Panc1 (cell line): Measurements from ENCODE around the gene TSHZ2. TPM values are rescaled to one million over a fixed set of nuclear protein-coding genes. Genes with fewer than 3 reads are reported as not detected.

Experiments used
- ATAC-seq: fragments of 200-7000 bp; cut with Tn5 transposase; 2 replicates; pipeline ENCODE4 v1.9.1; 2020; ENCODE audit warnings: mild to moderate bottlenecking, moderate library complexity
- BruUV-seq: library from RNA; stranded (reverse); fragments of 400-500 nt; replicated peaks from 2 replicates; lab custom pipeline; 2021; lab: Mats Ljungman, UMichigan
- CTCF ChIA-PET: fragments of 300-600 bp; sonication (Branson Sonifier 250); formaldehyde crosslinking; loops from one replicate; lab custom pipeline; 2022; ENCODE audit warnings: antibody characterized with exemption; lab: Charles Lee
- POLR2A ChIA-PET: fragments of 300-600 bp; sonication (Branson Sonifier 250); formaldehyde crosslinking; loops from one replicate; lab custom pipeline; 2022; ENCODE audit warnings: antibody characterized with exemption; lab: Charles Lee
- DNase-seq: peaks from one replicate; pipeline ENCODE4 v3.0.0-alpha.2; 2010; ENCODE audit warnings: low read depth, low spot score
- H3K27ac ChIP-seq: 2 replicates; pipeline ENCODE4 v1.5.1; 2011; ENCODE audit warnings: mild to moderate bottlenecking, low read length, inconsistent platforms
- H3K27me3 ChIP-seq: fragments of 200-500 bp; sonication (Bioruptor generic); 2 replicates; pipeline ENCODE4 v1.6.0; 2014; ENCODE audit warnings: low read length, inconsistent platforms; ENCODE audit not compliant: control insufficient read depth, insufficient read depth
- H3K36me3 ChIP-seq: fragments of 200-500 bp; sonication (Bioruptor generic); 2 replicates; pipeline ENCODE4 v1.5.1; 2014; ENCODE audit warnings: inconsistent platforms, mild to moderate bottlenecking, low read length, moderate library complexity; ENCODE audit not compliant: control insufficient read depth, insufficient read depth
- H3K4me1 ChIP-seq: 2 replicates; pipeline ENCODE4 v1.5.1; 2011; ENCODE audit warnings: inconsistent platforms, mild to moderate bottlenecking, low read length, moderate library complexity; ENCODE audit not compliant: control insufficient read depth, insufficient read depth
- H3K4me3 ChIP-seq, 2 experiments: 2 replicates each; pipeline ENCODE4 v1.5.1; 2011 to 2012; ENCODE audit warnings: low read depth in 2 of 2, low read length in 2 of 2, mild to moderate bottlenecking in 2 of 2, inconsistent platforms in 1 of 2, moderate library complexity in 1 of 2
- H3K9me3 ChIP-seq: fragments of 200-500 bp; sonication (Bioruptor generic); 2 replicates; pipeline ENCODE4 v1.5.1; 2014; ENCODE audit warnings: low read depth, mild to moderate bottlenecking, inconsistent platforms, low read length, moderate library complexity; ENCODE audit not compliant: control insufficient read depth, insufficient read depth
- CTCF ChIP-seq: fragments of 450-650 bp; IDR thresholded peaks from 2 replicates; pipeline ENCODE4 v1.5.1; 2017; ENCODE audit warnings: mild to moderate bottlenecking
- POLR2AphosphoS5 ChIP-seq: IDR thresholded peaks from 2 replicates; pipeline ENCODE4 v1.6.1; 2012; ENCODE audit warnings: mild to moderate bottlenecking, low read depth, low read length, moderate library complexity
- REST ChIP-seq, 2 experiments: IDR thresholded peaks; 2 replicates each; pipeline ENCODE4 v1.6.1; 2011 to 2012; ENCODE audit warnings: low read depth in 2 of 2, control low read depth in 1 of 2, low read length in 1 of 2, mild to moderate bottlenecking in 1 of 2, moderate library complexity in 1 of 2; ENCODE audit not compliant: insufficient read depth in 1 of 2
- SIN3A ChIP-seq: IDR thresholded peaks from 2 replicates; pipeline ENCODE4 v1.6.1; 2012; ENCODE audit warnings: low read depth, mild to moderate bottlenecking, low read length, moderate library complexity, borderline replicate concordance; ENCODE audit not compliant: insufficient read depth
- TCF7L2 ChIP-seq: IDR thresholded peaks from 2 replicates; pipeline ENCODE4 v1.6.1; 2011; ENCODE audit warnings: mild to moderate bottlenecking, low read depth, low read length, inconsistent platforms
- in situ Hi-C: cut with HindIII; loops from 2 replicates; pipeline ENCODE4 v1.10.0; 2016; ENCODE audit warnings: low sequenced_read_pairs, low pct_unique_long_range_greater_than_20kb
- intact Hi-C: fragments of 100-400 bp; cut with micrococcal nuclease; formaldehyde crosslinking; loops from one replicate; pipeline ENCODE4 v1.10.0; 2022; ENCODE audit not compliant: unreplicated experiment
- total RNA-seq: library from RNA; stranded (reverse); gene quantifications from one replicate; pipeline ENCODE4 v1.2.1, GENCODE V29; 2021; ENCODE audit not compliant: unreplicated experiment

Gene TSHZ2
- total RNA-seq, 1 experiment from 2014 or later = 0.36 TPM

DNA sequence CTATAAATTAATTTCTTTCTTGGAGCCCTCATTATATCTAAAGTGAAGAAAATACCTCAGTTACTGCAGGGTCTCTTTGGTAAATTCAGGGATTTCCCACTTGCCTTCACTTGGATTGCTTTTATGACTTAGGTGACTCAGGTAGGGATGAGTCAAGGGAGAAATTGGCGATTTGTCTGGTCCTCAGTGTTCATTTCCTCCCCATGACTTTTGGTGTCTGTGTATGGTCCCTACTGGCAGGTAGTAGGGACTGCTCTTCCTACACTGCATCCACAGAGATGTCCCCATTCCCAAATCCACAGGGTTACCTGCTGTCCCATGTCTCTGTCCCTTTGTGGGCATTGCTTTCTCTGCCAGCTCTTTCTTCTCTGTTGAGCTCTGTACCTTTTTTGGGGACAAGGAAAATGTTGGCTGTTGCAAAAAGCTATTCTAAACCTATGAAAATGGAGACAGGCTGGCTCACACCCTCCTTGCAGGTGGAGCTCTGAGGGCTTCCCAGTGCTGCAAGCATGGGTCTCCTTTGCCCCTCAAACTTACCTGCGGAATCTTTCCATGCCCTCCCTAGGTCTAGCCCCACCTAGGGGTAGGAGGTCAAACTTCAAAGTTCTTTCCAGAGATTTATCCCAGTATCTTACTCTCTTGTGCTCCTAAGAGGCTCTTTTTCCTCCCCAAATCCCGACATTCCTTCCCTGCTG, 409.6 kb downstream of the TSHZ2 start:
- no peak overlapping the region for H3K4me3 ChIP-seq
- POLR2A ChIA-PET = no interaction called here
- TF ChIP-seq SIN3A = no peak
- peak; percentile 49 for TF ChIP-seq CTCF
- TF ChIP-seq POLR2AphosphoS5 = no peak
- TF ChIP-seq TCF7L2 = no peak
- H3K9me3 ChIP-seq = no peaks in the 10 kb centered on the region
- intact Hi-C loops (no loop called here), in situ Hi-C loops (no loop called here)
- H3K36me3 ChIP-seq = no peaks in the 10 kb centered on the region
- H3K4me1 ChIP-seq = no peaks in the 10 kb centered on the region
- no peak for DNase-seq
- ATAC-seq = no peak
- CTCF ChIA-PET = interaction anchor here (0.6 kb wide), 2 partner anchors 24 to 157 kb away, joined by 6 to 12 read pairs; no protein-coding TSS in a partner anchor
- no peaks in the 10 kb centered on the region; the same call in 1 of the 2 replicates for H3K27me3 ChIP-seq
- no TSS peak for BruUV-seq
- no peak overlapping the region for H3K27ac ChIP-seq

DNA sequence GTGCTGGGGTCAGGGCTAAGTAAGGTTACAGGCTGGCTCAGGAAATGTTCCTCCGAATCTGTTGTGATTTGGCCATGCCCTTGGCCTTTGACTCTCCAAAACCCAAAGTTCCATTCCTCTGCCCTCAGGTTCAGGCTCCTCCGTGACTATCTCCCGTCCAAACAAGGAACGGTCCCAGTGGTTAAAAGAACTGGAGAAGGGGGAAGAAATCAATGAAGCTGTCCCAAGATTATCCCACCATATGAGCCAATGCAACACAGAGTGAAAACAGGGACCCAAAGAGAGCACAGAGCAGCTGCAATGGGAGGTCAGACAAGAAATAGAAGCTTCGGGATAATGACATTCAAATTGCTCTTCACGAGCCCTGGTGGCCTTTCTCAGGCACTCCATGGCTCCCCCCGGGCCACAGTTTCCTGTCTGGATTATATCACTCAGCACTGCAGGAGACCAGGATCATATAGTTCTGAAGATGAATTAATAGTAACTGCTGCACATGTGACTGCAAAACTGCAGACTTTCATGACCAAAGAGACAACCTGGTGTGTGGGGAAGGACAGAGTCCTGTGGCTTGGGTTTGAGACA, 410.2 kb downstream of the TSHZ2 start:
- BruUV-seq = no TSS peak
- Histone ChIP-seq H3K4me3 (no peak overlapping the region), H3K27me3 (no peaks in the 10 kb centered on the region; the same call in 1 of the 2 replicates), H3K9me3 (no peaks in the 10 kb centered on the region), H3K27ac (no peak overlapping the region), H3K36me3 (no peaks in the 10 kb centered on the region), H3K4me1 (no peaks in the 10 kb centered on the region)
- TF ChIP-seq REST (IDR thresholded peaks at IDR 0.05; ENCODE audit: insufficient read depth in 1 of 2, low read depth in 2 of 2, low read length in 1 of 2) (no peak), TCF7L2 (no peak), CTCF (no peak; the same call in 1 of the 2 replicates), SIN3A (no peak), POLR2AphosphoS5 (no peak)
- ChIA-PET CTCF (interaction anchor here (0.6 kb wide), 1 partner anchor 158 kb away, joined by 6 read pairs; no protein-coding TSS in a partner anchor), POLR2A (no interaction called here)
- in situ Hi-C loops (no loop called here), intact Hi-C loops (no loop called here)
- DNase-seq = no peak
- no peak for ATAC-seq
